Panc1 (cell line): ENCODE results near the gene MRPL24.

Experiments
- POLR2AphosphoS5 ChIP-seq: IDR thresholded peaks from 2 replicates; pipeline ENCODE4 v1.6.1; 2012; ENCODE audit warnings: mild to moderate bottlenecking, low read depth, low read length, moderate library complexity
- SIN3A ChIP-seq: IDR thresholded peaks from 2 replicates; pipeline ENCODE4 v1.6.1; 2012; ENCODE audit warnings: low read depth, mild to moderate bottlenecking, low read length, moderate library complexity, borderline replicate concordance; ENCODE audit not compliant: insufficient read depth
- TF ChIP-seq, protein P1 (sequence below): fragments of 450-650 bp; IDR thresholded peaks from 2 replicates; pipeline ENCODE4 v1.5.1; 2017; ENCODE audit warnings: mild to moderate bottlenecking

DNA sequence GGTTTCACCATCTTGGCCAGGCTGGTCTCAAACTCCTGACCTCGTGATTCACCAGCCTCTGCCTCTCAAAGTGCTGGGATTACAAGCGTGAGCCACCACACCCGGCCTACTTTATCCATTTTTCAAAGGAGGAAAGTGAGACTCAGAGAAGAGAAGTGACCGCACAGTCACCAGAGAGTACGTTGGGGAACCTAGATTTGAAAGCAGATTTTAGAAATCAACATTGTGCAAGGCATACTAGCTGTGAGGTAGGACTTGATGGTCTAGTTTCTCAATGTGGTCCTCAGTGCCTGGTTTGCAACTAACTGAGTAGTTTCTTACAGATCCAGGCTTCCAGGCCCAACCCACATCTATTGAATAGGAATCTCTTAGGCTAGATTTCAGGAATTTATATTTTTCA lies 24.8 kb upstream of the MRPL24 start:
- TF ChIP-seq, protein P1, sequence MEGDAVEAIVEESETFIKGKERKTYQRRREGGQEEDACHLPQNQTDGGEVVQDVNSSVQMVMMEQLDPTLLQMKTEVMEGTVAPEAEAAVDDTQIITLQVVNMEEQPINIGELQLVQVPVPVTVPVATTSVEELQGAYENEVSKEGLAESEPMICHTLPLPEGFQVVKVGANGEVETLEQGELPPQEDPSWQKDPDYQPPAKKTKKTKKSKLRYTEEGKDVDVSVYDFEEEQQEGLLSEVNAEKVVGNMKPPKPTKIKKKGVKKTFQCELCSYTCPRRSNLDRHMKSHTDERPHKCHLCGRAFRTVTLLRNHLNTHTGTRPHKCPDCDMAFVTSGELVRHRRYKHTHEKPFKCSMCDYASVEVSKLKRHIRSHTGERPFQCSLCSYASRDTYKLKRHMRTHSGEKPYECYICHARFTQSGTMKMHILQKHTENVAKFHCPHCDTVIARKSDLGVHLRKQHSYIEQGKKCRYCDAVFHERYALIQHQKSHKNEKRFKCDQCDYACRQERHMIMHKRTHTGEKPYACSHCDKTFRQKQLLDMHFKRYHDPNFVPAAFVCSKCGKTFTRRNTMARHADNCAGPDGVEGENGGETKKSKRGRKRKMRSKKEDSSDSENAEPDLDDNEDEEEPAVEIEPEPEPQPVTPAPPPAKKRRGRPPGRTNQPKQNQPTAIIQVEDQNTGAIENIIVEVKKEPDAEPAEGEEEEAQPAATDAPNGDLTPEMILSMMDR = no peak
- TF ChIP-seq POLR2AphosphoS5 (no peak), SIN3A (no peak)
